HepG2 (cell line): ENCODE results near the gene VWA3A. TPM values are rescaled to one million over a fixed set of nuclear protein-coding genes. Genes with fewer than 3 reads are reported as not detected.

Source experiments
- EED ChIP-seq: sonication (generic); formaldehyde crosslinking; IDR thresholded peaks from 2 replicates; pipeline ENCODE4 v1.5.0; 2020; ENCODE audit warnings: mild to moderate bottlenecking, missing genetic modification reagents
- FOXJ3 ChIP-seq: sonication (generic); formaldehyde crosslinking; IDR thresholded peaks from 2 replicates; pipeline ENCODE4 v1.4.0; 2020; ENCODE audit warnings: missing genetic modification reagents, mild to moderate bottlenecking, borderline replicate concordance
- GABPB1 ChIP-seq: IDR thresholded peaks from 2 replicates; pipeline ENCODE4 v1.6.1; 2016; ENCODE audit warnings: mild to moderate bottlenecking, missing genetic modification reagents, moderate library complexity, missing compliant biosample characterization
- GATAD1 ChIP-seq: IDR thresholded peaks from 2 replicates; pipeline ENCODE4 v1.6.1; 2016; ENCODE audit warnings: missing genetic modification reagents, missing compliant biosample characterization
- HNF1B ChIP-seq: sonication (generic); formaldehyde crosslinking; IDR thresholded peaks from 2 replicates; pipeline ENCODE4 v1.5.1; 2020; ENCODE audit warnings: mild to moderate bottlenecking, moderate library complexity, missing genetic modification reagents
- HNRNPUL1 ChIP-seq: fragments of 200-400 bp; formaldehyde crosslinking; IDR thresholded peaks from 2 replicates; pipeline ENCODE4 v1.6.1; 2017; ENCODE audit warnings: low read depth, mild to moderate bottlenecking, low read length, moderate library complexity
- KAT7 ChIP-seq: IDR thresholded peaks from 2 replicates; pipeline ENCODE4 v1.6.1; 2018; ENCODE audit warnings: borderline replicate concordance, missing compliant biosample characterization
- MYNN ChIP-seq: sonication (generic); formaldehyde crosslinking; IDR thresholded peaks from 2 replicates; pipeline ENCODE4 v1.4.0; 2020; ENCODE audit warnings: mild to moderate bottlenecking, low read depth, missing genetic modification reagents
- RFXAP ChIP-seq: sonication (generic); formaldehyde crosslinking; IDR thresholded peaks from 2 replicates; pipeline ENCODE4 v1.4.0; 2020; ENCODE audit warnings: missing genetic modification reagents, borderline replicate concordance
- RNF2 ChIP-seq: fragments of 450-650 bp; conservative IDR thresholded peaks from 2 replicates; pipeline ENCODE4 v1.6.1; 2016; ENCODE audit warnings: low read depth
- SALL2 ChIP-seq: sonication (generic); formaldehyde crosslinking; IDR thresholded peaks from 2 replicates; pipeline ENCODE4 v1.8.1; 2023; ENCODE audit warnings: mild to moderate bottlenecking, missing genetic modification reagents, inconsistent platforms
- SETDB1 ChIP-seq: sonication (generic); formaldehyde crosslinking; IDR thresholded peaks from 2 replicates; pipeline ENCODE4 v1.5.1; 2020; ENCODE audit warnings: missing genetic modification reagents, mild to moderate bottlenecking, borderline replicate concordance
- SPEN ChIP-seq: sonication (generic); formaldehyde crosslinking; IDR thresholded peaks from 2 replicates; pipeline ENCODE4 v1.5.1; 2020; ENCODE audit warnings: low read depth, mild to moderate bottlenecking, missing genetic modification reagents
- ZFY ChIP-seq: sonication (generic); formaldehyde crosslinking; IDR thresholded peaks from 2 replicates; pipeline ENCODE4 v1.4.0; 2020; ENCODE audit warnings: missing genetic modification reagents
- ZKSCAN5 ChIP-seq: sonication (generic); formaldehyde crosslinking; IDR thresholded peaks from 2 replicates; pipeline ENCODE4 v1.5.1; 2020; ENCODE audit warnings: mild to moderate bottlenecking, missing genetic modification reagents
- ZNF142 ChIP-seq: sonication (generic); formaldehyde crosslinking; IDR thresholded peaks from 2 replicates; pipeline ENCODE4 v1.4.0; 2020; ENCODE audit warnings: missing genetic modification reagents
- ZNF44 ChIP-seq: sonication (generic); formaldehyde crosslinking; IDR thresholded peaks from 2 replicates; pipeline ENCODE4 v1.5.1; 2020; ENCODE audit warnings: mild to moderate bottlenecking, missing genetic modification reagents
- ZNF484 ChIP-seq: sonication (generic); formaldehyde crosslinking; IDR thresholded peaks from 2 replicates; pipeline ENCODE4 v1.5.1; 2020; ENCODE audit warnings: mild to moderate bottlenecking, low read depth, missing genetic modification reagents, borderline replicate concordance
- ZNF710 ChIP-seq: sonication (generic); formaldehyde crosslinking; IDR thresholded peaks from 2 replicates; pipeline ENCODE4 v1.5.0; 2020; ENCODE audit warnings: mild to moderate bottlenecking, missing genetic modification reagents, borderline replicate concordance
- ZSCAN30 ChIP-seq: sonication (generic); formaldehyde crosslinking; IDR thresholded peaks from 2 replicates; pipeline ENCODE4 v1.5.0; 2020; ENCODE audit warnings: mild to moderate bottlenecking, missing genetic modification reagents
- polyA plus RNA-seq, 8 experiments: library from polyadenylated mRNA; depleted of rRNA in 3 of 8; stranded (reverse) in 7 of 8; unstranded in 1 of 8; fragments of >200 nt; fragmentation: Illumina TruSeq in 4 of 8; extraction: Trizol in 4 of 8; gene quantifications; 2 replicates each; pipeline versions ENCODE4 v1.2.1 to v1.2.3, GENCODE V29; 2011 to 2016; ENCODE audit warnings: low read depth in 4 of 8, missing spikeins in 1 of 8, mixed read lengths in 1 of 8; ENCODE audit not compliant: insufficient read depth in 1 of 8
- total RNA-seq, 5 experiments: library from RNA; depleted of rRNA; stranded (reverse); fragments of >200 nt; fragmentation: Illumina TruSeq; extraction: Trizol; gene quantifications; 2 replicates each; pipeline ENCODE4 v1.2.3, GENCODE V29; 2016; ENCODE audit warnings: low read depth in 1 of 5

VWA3A gene
- total and polyA plus RNA-seq, 2 of the 13 experiments (the other 11 are each of a cell fraction or from before 2014, with no cell fraction given): 0.03 to 0.07 TPM

- TF ChIP-seq ZNF142: peak; percentile 49; the same call in 1 of the 2 replicates
- no peak for TF ChIP-seq HNRNPUL1
- no peak for TF ChIP-seq ZSCAN30 (CRISPR knock-in tag)
- no peak for TF ChIP-seq SETDB1 (CRISPR knock-in tag)
- TF ChIP-seq FOXJ3 (CRISPR knock-in tag): peak; percentile 53; the same call in 1 of the 2 replicates
- no peak for TF ChIP-seq ZFY (CRISPR knock-in tag)
- TF ChIP-seq EED (CRISPR knock-in tag): 0 out of 2 replicates have a peak, but pooled peaks have one; percentile 57
- TF ChIP-seq ZNF44 (CRISPR knock-in tag): no peak
- TF ChIP-seq MYNN (CRISPR knock-in tag): no peak
- no peak for TF ChIP-seq ZNF710 (CRISPR knock-in tag)
- TF ChIP-seq SALL2 (CRISPR knock-in tag): peak; percentile 69; the same call in 1 of the 2 replicates
- peak; percentile 37; the same call in 1 of the 2 replicates for TF ChIP-seq HNF1B
- TF ChIP-seq KAT7 (CRISPR knock-in tag): no peak
- peak; percentile 70; the same call in 1 of the 2 replicates for TF ChIP-seq SPEN (CRISPR knock-in tag)
- TF ChIP-seq RFXAP (CRISPR knock-in tag): peak; percentile 90
- TF ChIP-seq GATAD1 (CRISPR knock-in tag): peak; percentile 71
- TF ChIP-seq GABPB1 (CRISPR knock-in tag): no peak
- no peak for TF ChIP-seq ZKSCAN5
- no peak for TF ChIP-seq RNF2
- no peak for TF ChIP-seq ZNF484 (CRISPR knock-in tag)
These were observed 96.5 kb downstream of the VWA3A start (continued) for GRCh38 chr16:22188595-22189442.
